NCI-H2227 (cell line): ENCODE data around the gene SEC24D.
A peak's percentile ranks its signal among the peaks of the same experiment; 100 is the strongest.
"Not testable (repeated sequence)": the region's sequence is repeated elsewhere in the genome, so short reads cannot be mapped to it uniquely, and the experiment has no call there.

Experiments
- DNase-seq: peaks from one replicate; lab custom pipeline; 2025; ENCODE audit not compliant: unreplicated experiment; lab: John Stamatoyannopoulos, UW

Gene SEC24D

GRCh38 chr4:118814058-118814457, 21.9 kb downstream of the SEC24D start:
- DNase-seq: no peak

GRCh38 chr4:118813561-118813960, 22.4 kb downstream of the SEC24D start:
- DNase-seq: no peak

GRCh38 chr4:118811832-118812231, 24.1 kb downstream of the SEC24D start:
- DNase-seq: no peak

- no peak for DNase-seq
Observed at GRCh38 chr4:118810991-118811764, 24.7 kb downstream of the SEC24D start.

GRCh38 chr4:118807659-118808058, 28.3 kb downstream of the SEC24D start:
- no peak for DNase-seq

GRCh38 chr4:118803253-118803652, 32.7 kb downstream of the SEC24D start:
- DNase-seq: no peak

GRCh38 chr4:118801895-118802575, 33.9 kb downstream of the SEC24D start:
- DNase-seq: no peak

GRCh38 chr4:118799231-118799942, 36.5 kb downstream of the SEC24D start:
- DNase-seq: no peak

GRCh38 chr4:118798658-118799057, 37.3 kb downstream of the SEC24D start:
- DNase-seq: no peak

- no peak for DNase-seq
Observed at GRCh38 chr4:118797558-118798142, 38.3 kb downstream of the SEC24D start.

GRCh38 chr4:118791690-118792446, 44.1 kb downstream of the SEC24D start:
- DNase-seq: not testable (repeated sequence)

GRCh38 chr4:118790544-118790943, 45.4 kb downstream of the SEC24D start:
- DNase-seq: no peak

- no peak for DNase-seq
Observed at GRCh38 chr4:118788911-118789310, 47.0 kb downstream of the SEC24D start.

GRCh38 chr4:118787844-118788380, 48.0 kb downstream of the SEC24D start:
- DNase-seq: no peak

- DNase-seq: no peak
Observed at GRCh38 chr4:118784776-118785175, 51.1 kb downstream of the SEC24D start.

- peak; percentile 2 for DNase-seq
Observed at GRCh38 chr4:118783887-118784286, 52.0 kb downstream of the SEC24D start.

GRCh38 chr4:118782886-118783285, 53.0 kb downstream of the SEC24D start:
- DNase-seq: not testable (repeated sequence)

- DNase-seq: not testable (repeated sequence)
Observed at GRCh38 chr4:118777649-118778048, 58.3 kb downstream of the SEC24D start.

GRCh38 chr4:118776955-118777640, 58.8 kb downstream of the SEC24D start:
- not testable (repeated sequence) for DNase-seq
